Keratinocyte (primary cell): ENCODE data around the gene CSK.

Source experiments
- EZH2 ChIP-seq: IDR thresholded peaks from one replicate; pipeline ENCODE4 v1.6.1; 2012; ENCODE audit warnings: inconsistent platforms, mild to moderate bottlenecking, low read length, moderate library complexity
- TF ChIP-seq, protein P1 (sequence below), 3 experiments: IDR thresholded peaks in 1 of 3; conservative IDR thresholded peaks in 1 of 3; optimal IDR thresholded peaks in 1 of 3; 2 replicates in 2 of 3; 3 replicates in 1 of 3; pipeline versions ENCODE3 to v1.5.1; 2011; ENCODE audit warnings: low read length in 3 of 3, mild to moderate bottlenecking in 3 of 3, moderate library complexity in 2 of 3, control low read depth in 1 of 3, inconsistent platforms in 1 of 3; ENCODE audit not compliant: insufficient read depth in 2 of 3; ENCODE audit errors: extremely low read depth in 1 of 3

DNA sequence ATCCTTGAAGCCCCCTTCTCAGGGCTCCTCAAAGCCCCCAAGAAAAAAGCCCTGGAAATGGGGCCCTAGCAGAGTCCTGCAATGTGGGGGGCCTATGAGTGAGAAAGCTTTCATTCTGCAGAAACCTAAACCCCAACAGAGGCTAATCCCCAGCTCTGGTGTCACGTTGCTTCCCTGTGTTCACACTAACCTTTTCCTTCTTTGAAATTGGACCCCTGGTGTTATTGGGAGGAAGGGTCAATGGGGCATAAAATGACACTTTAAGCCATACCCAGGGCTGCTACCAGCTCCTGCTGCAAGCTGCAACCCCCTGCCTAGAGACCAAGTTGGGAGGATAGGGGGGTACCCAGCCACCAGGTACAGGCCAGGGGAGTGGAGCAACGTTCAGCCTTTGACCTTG, 31.1 kb upstream of the CSK start:
- TF ChIP-seq, protein P1, sequence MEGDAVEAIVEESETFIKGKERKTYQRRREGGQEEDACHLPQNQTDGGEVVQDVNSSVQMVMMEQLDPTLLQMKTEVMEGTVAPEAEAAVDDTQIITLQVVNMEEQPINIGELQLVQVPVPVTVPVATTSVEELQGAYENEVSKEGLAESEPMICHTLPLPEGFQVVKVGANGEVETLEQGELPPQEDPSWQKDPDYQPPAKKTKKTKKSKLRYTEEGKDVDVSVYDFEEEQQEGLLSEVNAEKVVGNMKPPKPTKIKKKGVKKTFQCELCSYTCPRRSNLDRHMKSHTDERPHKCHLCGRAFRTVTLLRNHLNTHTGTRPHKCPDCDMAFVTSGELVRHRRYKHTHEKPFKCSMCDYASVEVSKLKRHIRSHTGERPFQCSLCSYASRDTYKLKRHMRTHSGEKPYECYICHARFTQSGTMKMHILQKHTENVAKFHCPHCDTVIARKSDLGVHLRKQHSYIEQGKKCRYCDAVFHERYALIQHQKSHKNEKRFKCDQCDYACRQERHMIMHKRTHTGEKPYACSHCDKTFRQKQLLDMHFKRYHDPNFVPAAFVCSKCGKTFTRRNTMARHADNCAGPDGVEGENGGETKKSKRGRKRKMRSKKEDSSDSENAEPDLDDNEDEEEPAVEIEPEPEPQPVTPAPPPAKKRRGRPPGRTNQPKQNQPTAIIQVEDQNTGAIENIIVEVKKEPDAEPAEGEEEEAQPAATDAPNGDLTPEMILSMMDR (optimal IDR thresholded peaks at IDR 0.05 in 1 of 3, IDR thresholded peaks at IDR 0.05 in 1 of 3, conservative IDR thresholded peaks at IDR 0.05 in 1 of 3; ENCODE audit: extremely low read depth in 1 of 3, insufficient read depth in 2 of 3, low read length in 3 of 3): no peak
- TF ChIP-seq EZH2: no peak
